ENCODE measurements around the gene YES1. TPM values are rescaled to one million over a fixed set of nuclear protein-coding genes. Genes with fewer than 3 reads are reported as not detected.

Gene YES1
- total and polyA plus RNA-seq, 4 donors = 17.9 to 61.7 (median 31.6) TPM

DNA sequence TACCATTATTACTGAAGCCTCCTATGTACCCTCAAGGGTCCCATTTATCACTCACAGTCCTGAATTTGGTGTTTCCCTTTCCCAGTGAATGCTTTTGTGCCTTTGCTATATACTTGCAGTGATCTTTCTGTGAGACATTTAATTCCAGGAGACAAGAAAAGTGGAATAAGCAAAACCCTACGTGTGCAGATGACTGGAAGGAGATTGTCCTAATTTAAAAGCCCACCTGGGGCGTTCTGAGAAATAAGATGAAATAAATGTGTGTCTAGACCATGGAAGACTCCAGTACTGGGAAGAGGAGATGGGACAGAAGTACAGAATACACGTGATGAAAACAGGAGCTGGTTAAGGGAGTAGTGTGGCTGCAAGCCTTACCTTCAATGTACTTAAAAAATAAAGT lies 135.3 kb downstream of the YES1 start:
- H3K27me3 ChIP-seq (ENCODE audit: control insufficient read depth in 3 of 3, insufficient read depth in 3 of 3, low read length in 2 of 3) = no peaks in the 10 kb centered on the region
- H3K4me3 ChIP-seq = no peak overlapping the region
- DNase-seq = no peak
- H3K9ac ChIP-seq (ENCODE audit: insufficient read depth in 1 of 2, low read length in 2 of 2) = no peak overlapping the region
- no peak for ATAC-seq (ENCODE audit: insufficient read depth, low FRiP score)
- H3K4me1 ChIP-seq (ENCODE audit: control insufficient read depth in 5 of 5, insufficient read depth in 5 of 5, low read length in 5 of 5) = no peaks in the 10 kb centered on the region
- WGBS, 2 donors = 89 to 96% methylated on average over 3 of the region's 3 CpGs
- H3K9me3 ChIP-seq (ENCODE audit: control insufficient read depth in 4 of 4, insufficient read depth in 3 of 4, low read length in 3 of 4) = no peaks in the 10 kb centered on the region
- TF ChIP-seq CTCF (IDR thresholded peaks at IDR 0.05; ENCODE audit: control extremely low read depth, extremely low read depth) = no peak
- H3K36me3 ChIP-seq (ENCODE audit: control insufficient read depth in 4 of 4, insufficient read depth in 4 of 4, low read length in 4 of 4) = peaks cover 22 to 40% (median 26%) of the 10 kb centered on the region in 4 donors
- H3K27ac ChIP-seq (ENCODE audit: low read depth in 1 of 2, low read length in 1 of 2) = no peak overlapping the region

DNA sequence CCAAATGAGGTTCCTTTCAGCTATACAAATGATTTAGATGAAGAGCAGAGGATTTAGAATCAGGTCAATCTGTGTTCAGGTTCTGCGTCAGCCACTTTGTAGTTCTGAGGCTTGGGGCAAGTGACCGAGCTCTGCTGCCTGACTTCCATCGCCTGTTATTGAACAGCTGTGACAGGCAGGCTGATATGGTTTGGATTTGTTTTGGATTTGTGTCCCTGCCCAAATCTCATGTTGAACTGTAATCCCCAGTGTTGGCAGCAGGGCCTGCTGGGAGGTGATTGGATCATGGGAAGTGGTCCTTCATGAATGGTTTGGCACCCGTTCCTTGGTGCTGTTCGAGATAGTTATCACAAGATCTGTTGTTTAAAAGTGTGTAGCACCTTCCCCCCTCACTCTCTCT lies 136.0 kb downstream of the YES1 start:
- DNase-seq = no peak
- Histone ChIP-seq H3K4me1 (ENCODE audit: control insufficient read depth in 5 of 5, insufficient read depth in 5 of 5, low read length in 5 of 5) (no peaks in the 10 kb centered on the region), H3K4me3 (no peak overlapping the region), H3K9me3 (ENCODE audit: control insufficient read depth in 4 of 4, insufficient read depth in 3 of 4, low read length in 3 of 4) (no peaks in the 10 kb centered on the region), H3K27ac (ENCODE audit: low read depth in 1 of 2, low read length in 1 of 2) (no peak overlapping the region), H3K9ac (ENCODE audit: insufficient read depth in 1 of 2, low read length in 2 of 2) (no peak overlapping the region), H3K36me3 (ENCODE audit: control insufficient read depth in 4 of 4, insufficient read depth in 4 of 4, low read length in 4 of 4) (peaks cover 17 to 38% (median 26%) of the 10 kb centered on the region in 4 donors), H3K27me3 (ENCODE audit: control insufficient read depth in 3 of 3, insufficient read depth in 3 of 3, low read length in 2 of 3) (no peaks in the 10 kb centered on the region)
- ATAC-seq (ENCODE audit: insufficient read depth, low FRiP score) = no peak
- TF ChIP-seq CTCF (IDR thresholded peaks at IDR 0.05; ENCODE audit: control extremely low read depth, extremely low read depth) = no peak
- WGBS, 2 donors = 80 to 81% methylated on average over 5 of the region's 5 CpGs

DNA sequence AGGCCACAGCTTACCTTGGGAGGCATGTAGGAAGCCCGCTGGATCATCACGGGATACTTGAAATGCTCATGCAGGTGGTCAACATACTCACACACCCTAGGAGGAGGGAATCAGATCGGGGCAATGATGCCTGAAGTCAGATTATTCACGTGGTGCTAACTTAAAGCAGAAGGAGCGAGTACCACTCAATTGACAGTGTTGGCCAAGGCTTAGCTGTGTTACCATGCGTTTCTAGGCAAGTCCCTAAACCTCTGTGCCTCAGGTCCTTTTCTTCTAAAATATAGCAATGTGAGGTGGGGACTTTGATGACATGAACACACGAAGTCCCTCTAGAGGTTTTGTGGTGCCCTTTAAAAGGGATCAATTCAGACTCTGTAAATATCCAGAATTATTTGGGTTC lies 136.7 kb downstream of the YES1 start:
- Histone ChIP-seq H3K27ac (ENCODE audit: low read depth in 1 of 2, low read length in 1 of 2) (no peak overlapping the region), H3K4me1 (ENCODE audit: control insufficient read depth in 5 of 5, insufficient read depth in 5 of 5, low read length in 5 of 5) (no peaks in the 10 kb centered on the region), H3K36me3 (ENCODE audit: control insufficient read depth in 4 of 4, insufficient read depth in 4 of 4, low read length in 4 of 4) (peaks cover 24 to 39% (median 29%) of the 10 kb centered on the region in 4 donors), H3K4me3 (no peak overlapping the region), H3K9me3 (ENCODE audit: control insufficient read depth in 4 of 4, insufficient read depth in 3 of 4, low read length in 3 of 4) (no peaks in the 10 kb centered on the region), H3K9ac (ENCODE audit: insufficient read depth in 1 of 2, low read length in 2 of 2) (no peak overlapping the region), H3K27me3 (ENCODE audit: control insufficient read depth in 3 of 3, insufficient read depth in 3 of 3, low read length in 2 of 3) (no peaks in the 10 kb centered on the region)
- no peak for DNase-seq
- WGBS, 2 donors = 95 to 97% methylated on average over 7 of the region's 7 CpGs
- no peak for TF ChIP-seq CTCF (IDR thresholded peaks at IDR 0.05; ENCODE audit: control extremely low read depth, extremely low read depth)
- ATAC-seq (ENCODE audit: insufficient read depth, low FRiP score) = no peak

- Histone ChIP-seq H3K27me3 (ENCODE audit: control insufficient read depth in 3 of 3, insufficient read depth in 3 of 3, low read length in 2 of 3) (no peaks in the 10 kb centered on the region), H3K9ac (ENCODE audit: insufficient read depth in 1 of 2, low read length in 2 of 2) (no peak overlapping the region), H3K4me3 (no peak overlapping the region), H3K9me3 (ENCODE audit: control insufficient read depth in 4 of 4, insufficient read depth in 3 of 4, low read length in 3 of 4) (no peaks in the 10 kb centered on the region), H3K27ac (ENCODE audit: low read depth in 1 of 2, low read length in 1 of 2) (no peak overlapping the region), H3K36me3 (ENCODE audit: control insufficient read depth in 4 of 4, insufficient read depth in 4 of 4, low read length in 4 of 4) (peaks cover 25 to 36% (median 32%) of the 10 kb centered on the region in 4 donors), H3K4me1 (ENCODE audit: control insufficient read depth in 5 of 5, insufficient read depth in 5 of 5, low read length in 5 of 5) (no peaks in the 10 kb centered on the region)
- no peak for ATAC-seq (ENCODE audit: insufficient read depth, low FRiP score)
- 68 to 71% methylated on average over 5 of the region's 5 CpGs for WGBS, 2 donors
- no peak for TF ChIP-seq CTCF (IDR thresholded peaks at IDR 0.05; ENCODE audit: control extremely low read depth, extremely low read depth)
- DNase-seq = no peak
Measured at GRCh38 chr18:673769-674168, 138.3 kb downstream of the YES1 start.

Measured in lung (tissue), 12 donors.